Fibroblast of mammary gland (primary cell): ENCODE data around the gene KCTD1.

Source experiments
- DNase-seq: peaks from one replicate; pipeline ENCODE4 v3.0.0-alpha.2; 2010; ENCODE audit warnings: low read depth
- H3K4me3 ChIP-seq: 2 replicates; pipeline ENCODE4 v1.5.1; 2011; ENCODE audit warnings: low read depth, mild to moderate bottlenecking, low read length, moderate library complexity; ENCODE audit not compliant: control insufficient read depth
- TF ChIP-seq, protein P1 (sequence below): conservative IDR thresholded peaks from 2 replicates; pipeline ENCODE4 v1.5.1; 2011; ENCODE audit warnings: low read depth, low read length, inconsistent platforms; ENCODE audit not compliant: control insufficient read depth, insufficient read depth

The KCTD1 gene

DNA sequence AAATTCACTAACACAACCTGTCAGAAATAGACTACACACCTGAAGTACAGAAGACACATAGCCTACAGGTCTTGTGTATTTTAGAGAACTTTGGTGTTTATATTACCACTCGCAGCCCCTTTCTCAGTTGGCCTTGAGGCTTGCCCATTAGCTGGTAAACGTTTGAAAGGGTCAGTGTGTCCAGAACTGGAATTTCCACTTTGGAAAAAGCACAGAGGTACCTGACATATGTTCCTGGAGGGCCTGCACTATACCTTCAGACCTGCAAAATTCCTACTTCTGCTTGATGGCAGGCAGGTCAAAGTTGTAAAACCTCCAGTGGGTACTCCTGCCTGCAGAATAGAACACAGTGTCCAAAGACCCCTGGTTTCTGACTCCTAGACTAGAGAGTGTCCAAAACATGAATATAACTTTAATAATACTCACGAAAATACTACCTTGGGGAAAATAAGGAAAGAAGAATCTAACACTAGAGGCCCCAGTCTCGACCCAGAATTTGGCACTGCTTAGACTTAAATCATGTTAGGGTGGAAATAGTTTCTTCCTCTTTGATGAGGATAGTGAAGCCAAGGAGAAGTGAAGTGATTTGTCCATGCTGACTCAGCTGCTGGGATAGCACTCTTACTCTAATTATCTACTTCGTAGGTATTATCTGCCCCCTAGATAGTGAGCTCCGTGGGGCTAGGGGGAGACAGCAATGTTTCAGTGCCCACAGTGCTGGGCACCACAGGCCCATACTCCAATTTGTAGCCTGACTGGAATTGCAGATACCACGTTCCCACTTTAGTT is 2.8 kb downstream of the KCTD1 start:
- no peak for DNase-seq
- no peak overlapping the region for H3K4me3 ChIP-seq
- TF ChIP-seq, protein P1, sequence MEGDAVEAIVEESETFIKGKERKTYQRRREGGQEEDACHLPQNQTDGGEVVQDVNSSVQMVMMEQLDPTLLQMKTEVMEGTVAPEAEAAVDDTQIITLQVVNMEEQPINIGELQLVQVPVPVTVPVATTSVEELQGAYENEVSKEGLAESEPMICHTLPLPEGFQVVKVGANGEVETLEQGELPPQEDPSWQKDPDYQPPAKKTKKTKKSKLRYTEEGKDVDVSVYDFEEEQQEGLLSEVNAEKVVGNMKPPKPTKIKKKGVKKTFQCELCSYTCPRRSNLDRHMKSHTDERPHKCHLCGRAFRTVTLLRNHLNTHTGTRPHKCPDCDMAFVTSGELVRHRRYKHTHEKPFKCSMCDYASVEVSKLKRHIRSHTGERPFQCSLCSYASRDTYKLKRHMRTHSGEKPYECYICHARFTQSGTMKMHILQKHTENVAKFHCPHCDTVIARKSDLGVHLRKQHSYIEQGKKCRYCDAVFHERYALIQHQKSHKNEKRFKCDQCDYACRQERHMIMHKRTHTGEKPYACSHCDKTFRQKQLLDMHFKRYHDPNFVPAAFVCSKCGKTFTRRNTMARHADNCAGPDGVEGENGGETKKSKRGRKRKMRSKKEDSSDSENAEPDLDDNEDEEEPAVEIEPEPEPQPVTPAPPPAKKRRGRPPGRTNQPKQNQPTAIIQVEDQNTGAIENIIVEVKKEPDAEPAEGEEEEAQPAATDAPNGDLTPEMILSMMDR: no peak

DNA sequence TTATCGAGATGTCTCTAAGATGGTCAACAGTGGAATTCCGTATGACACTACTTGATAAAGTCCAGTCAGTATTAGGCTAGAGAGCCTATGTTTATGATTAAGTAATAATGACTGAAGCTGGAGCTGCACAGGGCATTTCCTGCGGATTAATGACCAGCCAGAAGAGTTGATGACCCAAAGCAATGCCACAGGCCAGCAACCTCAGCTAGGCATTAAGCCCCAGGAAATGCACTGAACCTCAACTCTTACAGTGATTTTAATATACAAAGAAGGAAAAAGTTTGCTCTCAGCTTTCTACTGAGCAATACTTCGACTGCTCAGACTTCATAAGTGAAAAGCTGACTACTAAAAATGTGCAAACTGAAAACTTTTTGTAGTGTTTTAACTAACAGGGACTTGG is 3.9 kb downstream of the KCTD1 start:
- DNase-seq: no peak
- TF ChIP-seq, protein P1: no peak

DNA sequence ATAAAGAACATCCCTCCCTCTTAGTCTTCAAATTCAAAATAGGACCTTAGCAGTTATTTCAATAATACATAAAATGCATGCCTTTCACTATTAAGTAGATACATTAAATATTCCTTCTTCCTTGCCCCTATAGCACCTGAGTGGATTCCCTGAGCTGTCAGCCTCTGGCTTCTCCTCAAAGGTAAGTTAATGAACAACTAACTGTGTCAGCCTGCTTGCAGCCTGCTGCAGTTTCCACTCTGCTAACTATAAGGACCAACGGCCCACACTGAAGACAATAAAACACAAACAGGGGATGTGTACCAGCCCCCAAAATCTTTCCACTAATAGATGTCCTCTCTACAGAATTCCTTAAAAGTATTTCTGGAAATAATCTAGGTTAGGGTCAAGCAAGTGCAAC is 5.0 kb downstream of the KCTD1 start:
- DNase-seq: no peak
- H3K4me3 ChIP-seq: no peak overlapping the region
- TF ChIP-seq, protein P1: no peak

More for the DNA sequence above, 3.9 kb downstream of the KCTD1 start:
- no peak overlapping the region for H3K4me3 ChIP-seq

DNA sequence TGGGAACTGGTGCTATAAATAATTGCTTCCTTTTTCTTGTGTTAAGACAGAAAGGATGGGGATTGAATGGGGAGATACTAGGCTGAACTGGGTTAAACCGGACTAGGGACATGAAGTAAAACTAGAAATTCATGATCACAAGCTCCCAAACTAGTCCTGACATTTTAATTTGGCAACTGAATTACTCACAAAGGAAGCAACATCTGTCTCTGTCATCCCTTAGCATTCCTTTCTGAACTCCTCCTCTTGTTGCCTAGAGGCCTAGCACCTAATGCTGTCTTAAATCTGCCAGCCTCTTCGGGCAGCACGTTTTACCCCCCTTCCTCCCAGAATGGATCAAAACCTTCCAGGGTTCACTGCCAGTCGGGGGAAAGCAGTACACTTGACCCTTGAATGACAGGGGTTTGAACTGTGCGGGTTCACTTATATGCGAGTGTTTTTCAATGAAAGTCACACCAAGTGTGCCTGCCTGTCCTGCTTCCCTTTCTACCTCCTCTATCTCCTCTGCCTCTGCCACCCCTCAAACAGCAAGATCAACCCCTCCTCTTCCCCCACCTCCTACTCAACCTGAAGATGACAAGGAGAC is 8.2 kb downstream of the KCTD1 start:
- no peak overlapping the region for H3K4me3 ChIP-seq
- DNase-seq: peak; percentile 58
- TF ChIP-seq, protein P1: no peak

DNA sequence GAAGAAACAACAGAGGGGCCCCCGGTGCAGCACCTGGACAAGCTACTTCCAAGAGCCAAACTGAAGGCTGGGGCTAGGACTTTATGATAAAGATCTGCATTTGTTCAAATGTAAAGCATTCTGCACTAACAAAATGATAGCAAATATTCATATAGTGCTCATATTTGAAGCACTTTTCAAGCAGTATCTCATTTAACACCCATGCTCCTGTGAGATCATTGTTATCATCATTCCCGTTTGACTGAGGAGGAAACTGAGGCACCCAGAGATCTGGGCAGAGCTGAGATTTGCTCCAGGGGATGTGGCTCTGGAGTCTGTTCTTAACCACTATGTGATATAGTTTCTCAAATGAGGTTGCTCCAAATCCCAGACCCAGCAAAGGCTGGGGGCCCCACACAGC is 9.8 kb downstream of the KCTD1 start:
- no peak for DNase-seq
- TF ChIP-seq, protein P1: no peak

DNA sequence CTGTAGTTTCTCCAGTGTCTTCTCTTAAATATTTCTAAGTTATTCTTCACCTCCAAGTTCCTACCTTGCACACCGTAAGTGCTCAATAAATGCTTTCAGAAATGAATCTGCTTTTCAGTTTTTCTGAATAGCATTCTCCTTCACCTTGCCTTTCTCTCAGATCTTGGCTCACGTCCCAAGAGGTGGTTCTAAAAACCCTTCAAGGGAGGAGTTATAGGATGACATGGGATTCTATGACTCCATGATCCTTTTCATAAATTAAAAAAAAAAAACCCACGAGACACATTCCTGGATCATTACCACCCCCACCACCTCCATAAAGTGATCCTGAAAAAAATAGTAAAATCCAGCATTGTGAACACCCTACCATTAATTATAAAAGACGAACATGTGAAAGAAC is 11.7 kb downstream of the KCTD1 start:
- TF ChIP-seq, protein P1: no peak
- no peak for DNase-seq
- no peak overlapping the region for H3K4me3 ChIP-seq

More for the DNA sequence above, 9.8 kb downstream of the KCTD1 start:
- no peak overlapping the region for H3K4me3 ChIP-seq

DNA sequence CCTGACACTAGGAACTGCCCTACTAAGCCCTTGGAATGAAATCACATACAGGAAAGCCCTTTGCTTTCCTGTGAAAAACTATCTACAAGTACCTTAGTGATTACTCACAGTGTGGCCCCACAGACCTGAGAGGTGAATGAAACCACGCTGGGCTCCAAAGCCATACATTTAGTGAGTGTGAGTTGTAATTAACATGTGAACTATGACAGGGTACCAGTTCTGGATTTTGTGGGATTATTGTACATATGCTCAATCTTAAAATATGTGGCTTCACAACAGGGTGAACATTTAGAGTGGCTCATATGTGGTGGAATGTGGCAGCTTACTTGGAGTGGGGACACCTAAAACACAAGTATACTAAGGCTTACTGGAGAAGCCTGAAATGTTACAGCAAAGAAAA is 12.3 kb downstream of the KCTD1 start:
- TF ChIP-seq, protein P1: no peak

More for the DNA sequence above, 12.3 kb downstream of the KCTD1 start:
- DNase-seq: peak; percentile 28
- H3K4me3 ChIP-seq: no peak overlapping the region
